Left lung (tissue), 10 donors: ENCODE results near the gene IRAK2. TPM values are rescaled to one million over a fixed set of nuclear protein-coding genes. Genes with fewer than 3 reads are reported as not detected.

Source experiments
- ATAC-seq: fragments of 200-7000 bp; cut with Tn5 transposase; one replicate; pipeline ENCODE4 v1.9.1; 2020; ENCODE audit warnings: moderate library complexity
- DNase-seq, 4 donors: peaks; one replicate each; pipeline ENCODE4 v3.0.0-alpha.2; 2013 to 2020
- H3K27ac ChIP-seq, 2 donors: fragments of 200-600 bp; sonication (generic) in 1 of 2; one replicate each; pipeline versions ENCODE4 v1.5.0 to v1.8.0; 2020 to 2021
- H3K27me3 ChIP-seq, 2 donors: fragments of 200-600 bp; sonication (generic) in 1 of 2; one replicate each; pipeline versions ENCODE4 v1.5.0 to v1.8.0; 2020 to 2021
- H3K36me3 ChIP-seq, 2 donors: fragments of 200-600 bp; sonication (generic) in 1 of 2; one replicate each; pipeline versions ENCODE4 v1.5.0 to v1.8.0; 2020 to 2021
- H3K4me1 ChIP-seq, 2 donors: fragments of 200-600 bp; one replicate each; pipeline ENCODE4 v1.8.0; 2021
- H3K4me3 ChIP-seq, 2 donors: fragments of 200-600 bp; sonication (generic) in 1 of 2; one replicate each; pipeline versions ENCODE4 v1.5.0 to v1.8.0; 2020 to 2021; ENCODE audit warnings: mild to moderate bottlenecking in 1 of 2
- H3K9me3 ChIP-seq, 2 donors: fragments of 200-600 bp; sonication (generic) in 1 of 2; one replicate each; pipeline versions ENCODE4 v1.5.0 to v1.8.0; 2020 to 2021
- intact Hi-C, 2 donors: fragments of 100-400 bp; cut with DNase I; formaldehyde crosslinking; loops; one replicate each; pipeline versions ENCODE4 v1.11.2 to v1.14.2; 2022
- polyA plus RNA-seq, 6 donors: library from polyadenylated mRNA; unstranded; fragments of 120-200 nt; gene quantifications; one replicate each; pipeline ENCODE4 v1.2.1, GENCODE V29; 2013; ENCODE audit not compliant: insufficient read length in 6 of 6
- total RNA-seq, 2 donors: library from RNA; stranded (reverse); fragmentation: NEBNext Ultra II Directional; extraction: Animal tissue kit (Norgen Biotek cat#: 25700); gene quantifications; one replicate each; pipeline ENCODE4 v1.2.1, GENCODE V29; 2021
- TF ChIP-seq, protein P1 (sequence below), 2 donors: fragments of 200-600 bp; sonication (generic) in 1 of 2; IDR thresholded peaks; one replicate each; pipeline versions ENCODE4 v1.5.0 to v1.8.0; 2021; ENCODE audit warnings: antibody characterized with exemption in 2 of 2
- donor health status: DM: no; HTN: yes; CAD: no.
- donor health status: DM: no; HTN: no; CAD: no.

Gene IRAK2
- total and polyA plus RNA-seq, 8 donors, result 1.7 to 8.5 (median 2.5) TPM

DNA sequence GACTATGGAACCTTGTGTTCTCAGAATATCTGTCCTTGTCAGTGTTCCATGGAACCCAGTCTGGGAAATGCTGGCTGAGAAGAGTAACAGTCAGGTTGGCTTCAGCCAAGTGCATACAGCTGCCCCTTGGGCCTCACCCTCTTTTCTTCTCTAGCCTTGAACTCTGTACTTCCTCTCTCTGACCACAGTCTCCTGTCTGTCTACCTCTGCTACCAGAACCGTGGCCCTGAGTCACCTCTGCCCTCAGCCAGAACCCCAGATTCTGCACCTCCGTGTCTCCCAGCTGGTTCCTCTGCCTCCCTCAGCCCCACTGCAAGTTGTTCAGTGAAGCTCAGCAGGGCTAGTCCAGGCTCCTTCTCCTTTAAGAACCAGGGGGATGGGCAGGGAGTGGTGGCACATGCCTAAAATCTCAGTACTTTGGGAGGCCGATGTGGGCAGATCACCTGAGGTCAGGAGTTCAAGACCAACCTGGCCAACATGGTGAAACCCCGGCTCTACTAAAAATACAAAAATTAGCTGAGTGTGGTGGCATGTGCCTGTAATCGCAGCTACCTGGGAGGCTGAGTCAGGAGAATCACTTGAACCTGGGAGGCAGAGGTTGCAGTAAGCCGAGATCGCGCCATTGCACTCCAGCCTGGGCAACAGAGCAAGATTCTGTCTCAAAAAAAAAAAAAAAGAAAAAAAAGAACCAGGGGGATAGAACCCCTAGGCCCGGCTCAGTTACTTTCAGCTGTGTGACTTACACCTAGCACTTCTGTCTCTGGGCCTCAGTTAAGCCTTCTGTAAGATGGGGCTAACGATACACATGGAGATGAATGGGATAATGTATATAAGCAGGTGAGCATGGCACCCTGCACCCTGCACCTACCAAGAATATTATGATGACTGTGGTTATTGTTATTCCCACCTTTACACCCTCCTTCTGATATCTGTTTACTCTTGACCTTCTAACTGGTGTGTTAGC is 59.2 kb downstream of the IRAK2 start:
- peak overlapping the region in 1 of 2 donors; percentile 74 for H3K27ac ChIP-seq

DNA sequence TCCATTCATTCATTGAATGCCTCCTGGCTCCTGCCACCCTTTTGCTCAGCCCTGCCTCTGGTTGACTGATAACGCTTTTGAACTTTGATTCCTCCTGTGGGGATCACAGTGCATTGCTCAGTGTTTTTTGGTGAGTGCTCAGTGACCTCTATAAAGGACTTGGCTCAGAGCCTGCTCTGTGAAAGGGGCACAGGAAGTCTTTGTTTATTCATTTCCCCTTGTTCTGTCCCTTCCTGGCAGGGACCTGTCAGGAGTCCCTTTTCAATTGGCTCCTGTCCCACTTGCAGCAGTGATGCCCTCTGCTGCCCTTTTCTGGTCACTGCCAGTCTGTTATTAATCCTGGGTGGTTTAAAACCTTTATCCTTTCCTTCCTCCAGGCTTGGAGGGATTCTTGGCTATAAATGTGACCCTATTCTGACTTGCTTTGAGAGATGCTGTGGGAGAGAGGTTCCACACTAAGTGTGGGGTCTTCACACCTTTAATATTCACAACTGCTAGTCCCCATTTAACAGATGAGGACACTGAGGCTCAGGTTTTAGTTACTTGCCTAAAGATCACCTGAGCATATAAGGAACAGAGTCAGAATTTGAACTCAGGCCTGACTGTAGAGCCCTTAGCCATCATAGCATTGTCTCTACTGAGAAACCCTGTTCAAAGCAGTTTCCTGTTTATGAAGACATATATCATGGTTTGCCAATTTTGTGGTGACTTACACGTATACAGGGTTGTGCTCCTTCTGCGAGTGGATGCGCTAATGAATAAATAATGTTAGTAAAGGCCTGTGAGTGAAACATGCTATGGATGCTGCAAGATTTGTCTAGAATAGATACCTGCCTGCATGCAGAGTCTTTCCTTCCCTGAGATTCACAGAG is 60.3 kb downstream of the IRAK2 start:
- Histone ChIP-seq H3K4me3 (no peak overlapping the region), H3K36me3 (peaks cover 0 to 66% of the 10 kb centered on the region in 2 donors), H3K27ac (peak overlapping the region in 1 of 2 donors; percentile 63), H3K4me1 (peaks cover 0 to 88% of the 10 kb centered on the region in 2 donors), H3K9me3 (no peaks in the 10 kb centered on the region), H3K27me3 (no peaks in the 10 kb centered on the region)
- TF ChIP-seq, protein P1, sequence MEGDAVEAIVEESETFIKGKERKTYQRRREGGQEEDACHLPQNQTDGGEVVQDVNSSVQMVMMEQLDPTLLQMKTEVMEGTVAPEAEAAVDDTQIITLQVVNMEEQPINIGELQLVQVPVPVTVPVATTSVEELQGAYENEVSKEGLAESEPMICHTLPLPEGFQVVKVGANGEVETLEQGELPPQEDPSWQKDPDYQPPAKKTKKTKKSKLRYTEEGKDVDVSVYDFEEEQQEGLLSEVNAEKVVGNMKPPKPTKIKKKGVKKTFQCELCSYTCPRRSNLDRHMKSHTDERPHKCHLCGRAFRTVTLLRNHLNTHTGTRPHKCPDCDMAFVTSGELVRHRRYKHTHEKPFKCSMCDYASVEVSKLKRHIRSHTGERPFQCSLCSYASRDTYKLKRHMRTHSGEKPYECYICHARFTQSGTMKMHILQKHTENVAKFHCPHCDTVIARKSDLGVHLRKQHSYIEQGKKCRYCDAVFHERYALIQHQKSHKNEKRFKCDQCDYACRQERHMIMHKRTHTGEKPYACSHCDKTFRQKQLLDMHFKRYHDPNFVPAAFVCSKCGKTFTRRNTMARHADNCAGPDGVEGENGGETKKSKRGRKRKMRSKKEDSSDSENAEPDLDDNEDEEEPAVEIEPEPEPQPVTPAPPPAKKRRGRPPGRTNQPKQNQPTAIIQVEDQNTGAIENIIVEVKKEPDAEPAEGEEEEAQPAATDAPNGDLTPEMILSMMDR (IDR thresholded peaks at IDR 0.05), result peak; percentile 73 to 87
- intact Hi-C loops, result loop anchor here in 1 of 2 donors (10.0 kb wide), 1 partner anchor 60 kb away; the partner anchor contains the start of gene IRAK2
- peak; percentile 91 for ATAC-seq
- peak in 3 of 4 donors; percentile 31 to 69 (median 64) for DNase-seq

More for the DNA sequence above, 59.2 kb downstream of the IRAK2 start:
- Histone ChIP-seq H3K4me3 (no peak overlapping the region), H3K9me3 (no peaks in the 10 kb centered on the region), H3K36me3 (peaks cover 0 to 66% of the 10 kb centered on the region in 2 donors), H3K4me1 (peaks cover 0 to 79% of the 10 kb centered on the region in 2 donors), H3K27me3 (no peaks in the 10 kb centered on the region)
- intact Hi-C loops, result loop anchor here in 1 of 2 donors (10.0 kb wide), 1 partner anchor 59 kb away; the partner anchor contains the start of gene IRAK2
- DNase-seq, result no peak
- TF ChIP-seq, protein P1 (IDR thresholded peaks at IDR 0.05), result no peak
- ATAC-seq, result no peak

DNA sequence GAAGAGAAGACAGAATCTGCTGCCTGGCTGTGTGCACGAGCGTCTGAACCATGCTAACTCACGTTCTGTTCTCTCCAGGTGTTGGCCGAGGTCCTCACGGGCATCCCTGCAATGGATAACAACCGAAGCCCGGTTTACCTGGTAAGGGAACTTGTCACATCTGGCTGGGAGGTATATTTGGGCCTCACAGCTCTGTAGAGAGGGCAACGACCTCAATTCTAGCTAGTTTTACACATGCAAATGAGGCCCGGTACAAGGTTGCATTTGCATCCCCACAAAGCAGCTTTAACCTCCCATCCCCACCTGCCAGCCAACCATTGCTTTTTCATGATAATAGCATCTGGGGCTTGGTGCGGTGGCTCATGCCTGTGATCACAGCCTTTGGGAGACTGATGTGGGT is 61.6 kb downstream of the IRAK2 start:
- no peak for DNase-seq
- no peaks in the 10 kb centered on the region for H3K9me3 ChIP-seq
- no peak for ATAC-seq
- peaks cover 0 to 70% of the 10 kb centered on the region in 2 donors for H3K36me3 ChIP-seq
- intact Hi-C loops, result loop anchor here in 1 of 2 donors (10.0 kb wide), 1 partner anchor 61 kb away; the partner anchor contains the start of gene IRAK2
- no peak overlapping the region for H3K27ac ChIP-seq
- TF ChIP-seq, protein P1 (IDR thresholded peaks at IDR 0.05), result no peak
- H3K4me1 ChIP-seq, result peaks cover 0 to 78% of the 10 kb centered on the region in 2 donors
- H3K27me3 ChIP-seq, result no peaks in the 10 kb centered on the region
- H3K4me3 ChIP-seq, result no peak overlapping the region

DNA sequence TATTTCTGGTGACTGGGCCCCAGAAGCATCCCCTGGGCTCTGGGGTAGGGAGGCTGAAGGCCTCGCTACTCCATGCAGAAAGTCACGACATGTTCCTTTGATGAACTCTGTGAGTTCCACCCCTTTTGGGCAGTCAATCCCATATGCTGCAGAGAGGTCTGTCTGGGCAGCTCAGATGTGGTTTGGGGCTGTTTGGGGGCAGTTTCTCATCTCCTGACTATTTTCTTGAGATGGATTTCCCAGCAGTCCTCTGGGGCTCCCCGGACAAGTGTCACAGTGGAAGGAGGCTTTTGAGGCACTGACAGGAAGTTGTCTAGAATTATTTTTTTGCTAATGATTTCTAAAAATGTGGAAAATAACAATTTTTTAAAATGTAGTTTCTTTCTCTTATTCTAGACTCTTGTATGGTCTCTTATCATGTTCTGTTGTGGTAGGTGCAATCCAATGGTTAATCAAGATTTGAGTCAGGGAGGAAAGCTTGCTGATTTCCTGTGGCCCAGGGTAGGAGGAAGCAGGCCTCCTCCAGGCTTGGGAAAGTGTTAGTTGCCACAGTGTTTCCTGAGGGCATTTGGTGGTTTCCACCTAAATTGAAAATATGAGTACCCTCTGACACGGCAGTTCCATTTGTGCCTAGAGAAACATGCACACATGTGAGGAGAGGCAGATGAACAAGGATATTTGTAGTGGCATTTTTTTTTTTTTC is 63.7 kb downstream of the IRAK2 start:
- ATAC-seq (peak; percentile 30), DNase-seq (no peak)
- peak overlapping the region in 1 of 2 donors; percentile 59 for H3K27ac ChIP-seq
- H3K27me3 ChIP-seq, result no peaks in the 10 kb centered on the region
- peaks cover 0 to 68% of the 10 kb centered on the region in 2 donors for H3K4me1 ChIP-seq
- intact Hi-C loops, result loop anchor here in 1 of 2 donors (10.0 kb wide), 1 partner anchor 64 kb away; the partner anchor contains the start of gene IRAK2
- no peaks in the 10 kb centered on the region for H3K9me3 ChIP-seq
- peaks cover 0 to 63% of the 10 kb centered on the region in 2 donors for H3K36me3 ChIP-seq
- no peak overlapping the region for H3K4me3 ChIP-seq
- TF ChIP-seq, protein P1 (IDR thresholded peaks at IDR 0.05), result no peak
